GM18870 (cell line): ENCODE data around the gene PSMG4.

ENCODE experiments used
- ATAC-seq: cut with Tn5 transposase; IDR thresholded peaks from one replicate; pipeline ENCODE4 v1.9.1; 2021; ENCODE audit warnings: moderate library complexity; ENCODE audit not compliant: unreplicated experiment

The PSMG4 gene

GRCh38 chr6:3288711-3289663 lies 30.2 kb downstream of the PSMG4 start:
- no peak for ATAC-seq

GRCh38 chr6:3289664-3290055 lies 30.9 kb downstream of the PSMG4 start:
- ATAC-seq: no peak

- no peak for ATAC-seq
Observed at GRCh38 chr6:3290149-3290930, 31.6 kb downstream of the PSMG4 start.

DNA sequence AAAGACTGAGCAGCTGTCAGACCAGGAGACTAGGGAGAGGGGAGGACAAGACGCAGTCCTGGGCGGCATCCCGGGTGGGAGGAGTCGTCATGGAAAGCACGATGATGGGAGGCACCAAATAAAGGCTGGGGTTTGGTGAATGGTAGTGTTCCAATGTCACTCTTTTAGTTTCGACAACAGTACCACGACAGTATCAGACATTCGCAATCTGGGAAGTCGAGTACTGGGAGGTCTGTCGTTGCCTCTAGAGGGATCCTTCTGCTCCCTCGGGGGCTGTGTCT lies 32.1 kb downstream of the PSMG4 start:
- ATAC-seq: no peak

GRCh38 chr6:3291346-3291745 lies 32.6 kb downstream of the PSMG4 start:
- no peak for ATAC-seq

- ATAC-seq: no peak
Observed at GRCh38 chr6:3291987-3292386, 33.2 kb downstream of the PSMG4 start.

- ATAC-seq: no peak
Observed at GRCh38 chr6:3292431-3293197, 33.9 kb downstream of the PSMG4 start.

GRCh38 chr6:3293271-3294155 lies 34.8 kb downstream of the PSMG4 start:
- ATAC-seq: no peak

GRCh38 chr6:3294396-3294795 lies 35.6 kb downstream of the PSMG4 start:
- no peak for ATAC-seq

DNA sequence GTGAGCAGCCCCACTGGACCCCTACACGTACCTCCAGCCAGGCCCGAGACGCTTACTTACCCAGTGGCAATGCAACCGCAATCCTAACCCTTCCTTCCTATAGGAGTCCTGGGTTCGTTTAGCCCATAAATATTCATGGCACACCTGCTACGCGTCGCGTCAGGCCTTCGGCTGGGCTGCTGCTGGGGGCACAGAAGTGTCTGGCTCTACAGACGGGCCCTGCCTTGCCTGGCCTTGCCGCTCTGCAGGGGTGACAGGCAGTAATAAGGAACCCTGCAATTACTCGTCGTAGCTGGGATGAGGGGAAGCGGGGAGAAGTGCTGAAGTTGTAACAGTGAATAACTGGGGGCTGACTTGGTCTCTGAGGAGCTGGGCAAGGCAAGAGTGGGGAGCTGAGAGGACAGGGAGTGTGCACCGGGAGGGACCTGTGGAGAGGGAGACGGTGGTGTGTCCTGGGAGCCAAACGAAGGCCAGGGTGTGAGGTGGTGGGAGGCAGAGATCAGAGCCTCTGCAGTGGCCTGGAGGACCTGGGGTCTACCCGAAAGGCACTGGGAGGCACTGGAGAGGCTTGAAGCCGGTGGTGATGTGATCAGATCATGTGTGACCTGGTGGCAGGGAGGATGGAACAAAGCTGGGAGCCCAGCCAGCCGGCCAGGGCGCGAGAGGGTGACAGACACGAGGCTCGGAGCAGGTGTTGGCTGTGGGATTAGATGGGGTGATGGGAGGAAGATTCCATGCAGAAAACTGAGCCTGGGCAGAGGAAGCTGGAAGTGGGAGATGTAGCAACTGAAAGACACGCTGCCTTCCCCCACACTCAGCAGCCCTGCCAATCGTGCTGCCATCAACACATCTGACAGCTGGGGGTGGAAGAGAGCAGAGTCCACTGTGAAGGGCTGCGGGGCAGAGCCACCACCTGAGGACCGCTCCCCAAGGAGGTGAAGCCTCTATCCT lies 36.4 kb downstream of the PSMG4 start:
- ATAC-seq: no peak

GRCh38 chr6:3296078-3296477 lies 37.3 kb downstream of the PSMG4 start:
- no peak for ATAC-seq

DNA sequence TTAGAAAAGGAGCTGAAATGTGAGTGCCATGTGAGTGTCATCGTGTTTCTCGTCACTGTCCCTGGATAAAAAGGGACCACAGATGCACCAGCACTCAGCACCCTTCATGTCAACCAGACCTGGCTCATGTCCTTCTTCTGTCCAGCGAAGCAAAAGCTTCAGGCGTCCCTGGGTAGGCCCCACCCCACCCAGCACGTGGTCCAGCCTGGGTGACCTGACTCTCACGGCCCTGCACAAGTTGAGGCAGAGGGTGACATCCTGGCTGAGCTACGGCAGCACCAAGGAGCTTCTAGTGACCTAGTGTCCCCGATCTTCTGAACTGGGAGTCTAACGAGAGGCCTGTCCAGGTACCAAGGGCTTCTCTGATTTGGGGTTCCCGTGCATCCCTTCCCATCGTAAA lies 37.8 kb downstream of the PSMG4 start:
- ATAC-seq: no peak

GRCh38 chr6:3297006-3297405 lies 38.3 kb downstream of the PSMG4 start:
- ATAC-seq: no peak

GRCh38 chr6:3297909-3298308 lies 39.2 kb downstream of the PSMG4 start:
- ATAC-seq: no peak

DNA sequence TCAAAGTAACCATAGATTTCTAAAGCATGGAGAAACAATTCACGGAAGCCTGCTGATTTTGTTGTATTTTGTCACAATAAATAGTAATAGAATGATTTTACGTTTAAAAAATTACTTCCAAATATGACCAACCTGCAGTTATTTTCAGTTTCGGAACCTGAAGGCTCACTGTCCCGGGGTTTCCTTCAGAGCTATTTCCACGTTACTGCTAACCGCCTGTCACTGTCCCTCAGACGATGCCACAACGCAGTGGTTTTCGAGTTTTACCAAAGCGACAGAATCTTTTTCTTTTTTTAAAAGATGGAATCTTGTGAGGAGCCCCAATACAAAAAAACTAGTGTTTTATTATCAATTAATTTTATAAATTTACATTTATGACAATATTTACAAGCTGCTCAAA lies 40.5 kb downstream of the PSMG4 start:
- no peak for ATAC-seq

- ATAC-seq: no peak
Observed at GRCh38 chr6:3301506-3301905, 42.8 kb downstream of the PSMG4 start.

- ATAC-seq: no peak
Observed at GRCh38 chr6:3303795-3304411, 45.2 kb downstream of the PSMG4 start.

- ATAC-seq: no peak
Observed at GRCh38 chr6:3304500-3305215, 45.9 kb downstream of the PSMG4 start.
